ENCODE results near the gene PTPN1. TPM values are rescaled to one million over a fixed set of nuclear protein-coding genes. Genes with fewer than 3 reads are reported as not detected.

The PTPN1 gene
- polyA plus RNA-seq, 1 of the 3 experiments (the other 2 are of a cell fraction): 23.6 TPM

DNA sequence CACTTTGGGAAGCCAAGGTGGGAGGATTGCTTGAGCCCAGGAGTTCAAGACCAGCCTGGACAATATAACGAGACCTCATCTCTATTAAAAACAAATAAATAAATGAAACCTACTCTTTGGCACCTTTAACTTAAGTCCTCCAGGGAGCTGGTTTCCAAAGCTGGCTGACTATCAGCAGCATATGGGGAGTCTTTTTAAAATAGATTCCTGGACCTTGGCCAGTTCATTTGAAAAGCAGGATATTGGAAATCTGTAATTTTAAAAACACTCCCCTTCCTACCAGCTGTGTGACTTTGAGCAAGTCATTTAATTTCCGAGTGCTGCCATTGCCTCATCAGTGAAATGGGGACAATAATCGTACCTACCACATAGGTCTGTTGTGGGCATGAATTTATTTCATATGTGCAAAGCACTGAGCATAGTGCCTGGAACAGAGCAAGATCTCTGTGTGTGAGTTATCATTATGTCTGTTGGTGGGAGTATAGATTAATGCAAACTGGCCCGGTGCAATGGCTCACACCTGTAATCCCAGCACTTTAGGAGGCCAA, 40.9 kb upstream of the PTPN1 start:
- Histone ChIP-seq H4K20me1 (ENCODE audit: insufficient read depth) (no peaks in the 10 kb centered on the region), H3K9me2 (no peaks in the 10 kb centered on the region), H3K79me2 (ENCODE audit: insufficient read depth) (no peaks in the 10 kb centered on the region), H3K4me3 (ENCODE audit: low read depth in 2 of 2, low read length in 1 of 2) (no peak overlapping the region), H3K27me3 (ENCODE audit: insufficient read depth) (no peaks in the 10 kb centered on the region), H3K27ac (ENCODE audit: low read depth in 2 of 2, low read length in 1 of 2) (no peak overlapping the region), H3K36me3 (replicated peaks in 1 of 2; ENCODE audit: control insufficient read depth in 1 of 2, insufficient read depth in 2 of 2, low read length in 1 of 2) (no peaks in the 10 kb centered on the region), H2AFZ (ENCODE audit: low read depth) (no peak overlapping the region), H3K4me1 (ENCODE audit: control insufficient read depth in 1 of 2, insufficient read depth in 2 of 2, low read depth in 1 of 2, low read length in 1 of 2) (no peaks in the 10 kb centered on the region; a peak in 1 of 4 replicates), H3F3A (replicated peaks; ENCODE audit: insufficient read depth) (no peaks in the 10 kb centered on the region), H3K4me2 (no peak overlapping the region), H3K9me3 (no peaks in the 10 kb centered on the region), H3K9ac (no peak overlapping the region)
- POLR2A ChIA-PET: interaction anchor here (0.6 kb wide), 1 partner anchor 12 kb away, joined by 3 read pairs; no protein-coding TSS in a partner anchor
- no peak for DNase-seq
- CTCF ChIA-PET: interaction anchor here (1.2 to 16.2 kb wide), 5 partner anchors 18 to 383 kb away, joined by 3 to 281 read pairs (median 4); partner anchors contain the start of gene CEBPB
- 90% methylated on average over 4 of the region's 4 CpGs for WGBS (ENCODE audit: low lambda C conversion rate)
- TF ChIP-seq YY1 (IDR thresholded peaks at IDR 0.05; ENCODE audit: low read depth) (no peak), FOSL2 (IDR thresholded peaks at IDR 0.05; ENCODE audit: borderline replicate concordance, low read depth) (no peak), EZH2phosphoT487 (IDR thresholded peaks at IDR 0.05; ENCODE audit: borderline replicate concordance, low read depth) (no peak), ZBTB33 (IDR thresholded peaks at IDR 0.05; ENCODE audit: borderline replicate concordance, low read depth) (no peak), MEF2A (IDR thresholded peaks at IDR 0.05; ENCODE audit: borderline replicate concordance, low read depth) (no peak), POLR2AphosphoS5 (IDR thresholded peaks at IDR 0.05; ENCODE audit: low read depth, low read length) (no peak), NRF1 (IDR thresholded peaks at IDR 0.05; ENCODE audit: low read depth, low read length) (no peak), EP300 (IDR thresholded peaks at IDR 0.05; ENCODE audit: borderline replicate concordance in 1 of 2, low read depth in 1 of 2, low read length in 1 of 2) (no peak), GABPA (IDR thresholded peaks at IDR 0.05; ENCODE audit: low read depth) (no peak), MXI1 (IDR thresholded peaks at IDR 0.05; ENCODE audit: low read depth, low read length) (no peak), RAD21 (IDR thresholded peaks at IDR 0.05; ENCODE audit: low read length) (no peak), TCF12 (IDR thresholded peaks at IDR 0.05) (no peak), FOXM1 (IDR thresholded peaks at IDR 0.05; ENCODE audit: low read depth) (no peak), USF1 (IDR thresholded peaks at IDR 0.05; ENCODE audit: borderline replicate concordance, low read depth) (no peak), JUND (IDR thresholded peaks at IDR 0.05) (no peak), CHD2 (IDR thresholded peaks at IDR 0.05; ENCODE audit: low read length, partially characterized antibody) (no peak), CTCF (IDR thresholded peaks at IDR 0.05) (no peak)
- TF ChIP-seq, protein P1, sequence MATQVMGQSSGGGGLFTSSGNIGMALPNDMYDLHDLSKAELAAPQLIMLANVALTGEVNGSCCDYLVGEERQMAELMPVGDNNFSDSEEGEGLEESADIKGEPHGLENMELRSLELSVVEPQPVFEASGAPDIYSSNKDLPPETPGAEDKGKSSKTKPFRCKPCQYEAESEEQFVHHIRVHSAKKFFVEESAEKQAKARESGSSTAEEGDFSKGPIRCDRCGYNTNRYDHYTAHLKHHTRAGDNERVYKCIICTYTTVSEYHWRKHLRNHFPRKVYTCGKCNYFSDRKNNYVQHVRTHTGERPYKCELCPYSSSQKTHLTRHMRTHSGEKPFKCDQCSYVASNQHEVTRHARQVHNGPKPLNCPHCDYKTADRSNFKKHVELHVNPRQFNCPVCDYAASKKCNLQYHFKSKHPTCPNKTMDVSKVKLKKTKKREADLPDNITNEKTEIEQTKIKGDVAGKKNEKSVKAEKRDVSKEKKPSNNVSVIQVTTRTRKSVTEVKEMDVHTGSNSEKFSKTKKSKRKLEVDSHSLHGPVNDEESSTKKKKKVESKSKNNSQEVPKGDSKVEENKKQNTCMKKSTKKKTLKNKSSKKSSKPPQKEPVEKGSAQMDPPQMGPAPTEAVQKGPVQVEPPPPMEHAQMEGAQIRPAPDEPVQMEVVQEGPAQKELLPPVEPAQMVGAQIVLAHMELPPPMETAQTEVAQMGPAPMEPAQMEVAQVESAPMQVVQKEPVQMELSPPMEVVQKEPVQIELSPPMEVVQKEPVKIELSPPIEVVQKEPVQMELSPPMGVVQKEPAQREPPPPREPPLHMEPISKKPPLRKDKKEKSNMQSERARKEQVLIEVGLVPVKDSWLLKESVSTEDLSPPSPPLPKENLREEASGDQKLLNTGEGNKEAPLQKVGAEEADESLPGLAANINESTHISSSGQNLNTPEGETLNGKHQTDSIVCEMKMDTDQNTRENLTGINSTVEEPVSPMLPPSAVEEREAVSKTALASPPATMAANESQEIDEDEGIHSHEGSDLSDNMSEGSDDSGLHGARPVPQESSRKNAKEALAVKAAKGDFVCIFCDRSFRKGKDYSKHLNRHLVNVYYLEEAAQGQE (IDR thresholded peaks at IDR 0.05; ENCODE audit: low read depth, low read length): no peak
- TF ChIP-seq, protein P2, sequence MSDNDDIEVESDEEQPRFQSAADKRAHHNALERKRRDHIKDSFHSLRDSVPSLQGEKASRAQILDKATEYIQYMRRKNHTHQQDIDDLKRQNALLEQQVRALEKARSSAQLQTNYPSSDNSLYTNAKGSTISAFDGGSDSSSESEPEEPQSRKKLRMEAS (IDR thresholded peaks at IDR 0.05; ENCODE audit: low read depth): no peak
